Fibroblast of peridontal ligament (primary cell): ENCODE results near the gene DIP2C.
"Not testable (repeated sequence)": the region's sequence is repeated elsewhere in the genome, so short reads cannot be mapped to it uniquely, and the experiment has no call there.

ENCODE experiments used
- DNase-seq: peaks from one replicate; pipeline ENCODE4 v3.0.0-alpha.2; 2010; ENCODE audit errors: extremely low read depth

Gene DIP2C

GRCh38 chr10:451856-452255, 237.6 kb downstream of the DIP2C start:
- DNase-seq: no peak

- peak; percentile 39 for DNase-seq
Measured at GRCh38 chr10:451021-451471, 238.4 kb downstream of the DIP2C start.

GRCh38 chr10:450463-450862, 239.0 kb downstream of the DIP2C start:
- DNase-seq: no peak

GRCh38 chr10:449331-449730, 240.1 kb downstream of the DIP2C start:
- peak; percentile 11 for DNase-seq

- no peak for DNase-seq
Measured at GRCh38 chr10:443459-443858, 246.0 kb downstream of the DIP2C start.

- no peak for DNase-seq
Measured at GRCh38 chr10:442209-442608, 247.3 kb downstream of the DIP2C start.

- DNase-seq: no peak
Measured at GRCh38 chr10:441659-442058, 247.8 kb downstream of the DIP2C start.

- DNase-seq: no peak
Measured at GRCh38 chr10:440127-440526, 249.3 kb downstream of the DIP2C start.

GRCh38 chr10:437698-438490, 251.6 kb downstream of the DIP2C start:
- DNase-seq: peak; percentile 71

GRCh38 chr10:436911-437665, 252.4 kb downstream of the DIP2C start:
- no peak for DNase-seq

- no peak for DNase-seq
Measured at GRCh38 chr10:436013-436697, 253.3 kb downstream of the DIP2C start.

- DNase-seq: no peak
Measured at GRCh38 chr10:435397-435796, 254.1 kb downstream of the DIP2C start.

GRCh38 chr10:429696-430095, 259.8 kb downstream of the DIP2C start:
- DNase-seq: no peak

GRCh38 chr10:427761-428519, 261.5 kb downstream of the DIP2C start:
- DNase-seq: no peak

GRCh38 chr10:425365-425764, 264.1 kb downstream of the DIP2C start:
- DNase-seq: not testable (repeated sequence)

- DNase-seq: not testable (repeated sequence)
Measured at GRCh38 chr10:424724-425123, 264.7 kb downstream of the DIP2C start.

- DNase-seq: no peak
Measured at GRCh38 chr10:423178-423577, 266.3 kb downstream of the DIP2C start.

GRCh38 chr10:422675-423074, 266.8 kb downstream of the DIP2C start:
- no peak for DNase-seq

- no peak for DNase-seq
Measured at GRCh38 chr10:422241-422640, 267.2 kb downstream of the DIP2C start.

- no peak for DNase-seq
Measured at GRCh38 chr10:421170-421569, 268.3 kb downstream of the DIP2C start.
